Keratinocyte (primary cell): Measurements from ENCODE around the gene OLFML1.

Experiments
- CTCF ChIP-seq, 3 experiments: IDR thresholded peaks in 1 of 3; conservative IDR thresholded peaks in 1 of 3; optimal IDR thresholded peaks in 1 of 3; 2 replicates in 2 of 3; 3 replicates in 1 of 3; pipeline versions ENCODE3 to v1.5.1; 2011; ENCODE audit warnings: low read length in 3 of 3, mild to moderate bottlenecking in 3 of 3, moderate library complexity in 2 of 3, control low read depth in 1 of 3, inconsistent platforms in 1 of 3; ENCODE audit not compliant: insufficient read depth in 2 of 3; ENCODE audit errors: extremely low read depth in 1 of 3
- EZH2 ChIP-seq: IDR thresholded peaks from one replicate; pipeline ENCODE4 v1.6.1; 2012; ENCODE audit warnings: inconsistent platforms, mild to moderate bottlenecking, low read length, moderate library complexity

GRCh38 chr11:7469351-7469865 lies 15.9 kb upstream of the OLFML1 start:
- TF ChIP-seq EZH2 = no peak
- TF ChIP-seq CTCF (optimal IDR thresholded peaks at IDR 0.05 in 1 of 3, IDR thresholded peaks at IDR 0.05 in 1 of 3, conservative IDR thresholded peaks at IDR 0.05 in 1 of 3; ENCODE audit: extremely low read depth in 1 of 3, insufficient read depth in 2 of 3, low read length in 3 of 3) = no peak
